NCI-H82 (cell line): Measurements from ENCODE around the gene CYSRT1.

Source experiments
- DNase-seq: peaks from one replicate; lab custom pipeline; 2025; lab: John Stamatoyannopoulos, UW

Gene CYSRT1

GRCh38 chr9:137227054-137227852 lies 2.3 kb downstream of the CYSRT1 start, which contains the start of gene RNF224:
Gene RNF224 (plus strand): TSS chr9:137227502. CDS start chr9:137228336, 834 bp downstream.
- peak; percentile 90 for DNase-seq

GRCh38 chr9:137227853-137228505 lies 3.0 kb downstream of the CYSRT1 start:
- DNase-seq: no peak

GRCh38 chr9:137228506-137228967 lies 3.6 kb downstream of the CYSRT1 start:
- DNase-seq: no peak

GRCh38 chr9:137228968-137229896 lies 4.3 kb downstream of the CYSRT1 start:
- no peak for DNase-seq

- DNase-seq: no peak
Measured at GRCh38 chr9:137229903-137230704, 5.1 kb downstream of the CYSRT1 start.

GRCh38 chr9:137230705-137231371 lies 5.9 kb downstream of the CYSRT1 start, which contains the start of gene SLC34A3:
Gene SLC34A3 (plus strand): TSS chr9:137230901. CDS start chr9:137231703, 802 bp downstream.
- DNase-seq: no peak

- no peak for DNase-seq
Measured at GRCh38 chr9:137231372-137232039, 6.5 kb downstream of the CYSRT1 start.

GRCh38 chr9:137232101-137232500 lies 7.1 kb downstream of the CYSRT1 start:
- DNase-seq: no peak

- DNase-seq: no peak
Measured at GRCh38 chr9:137232510-137232909, 7.5 kb downstream of the CYSRT1 start.

- no peak for DNase-seq
Measured at GRCh38 chr9:137233143-137233980, 8.4 kb downstream of the CYSRT1 start.

- peak; percentile 22 for DNase-seq
Measured at GRCh38 chr9:137234055-137234697, 9.2 kb downstream of the CYSRT1 start.

- no peak for DNase-seq
Measured at GRCh38 chr9:137234758-137235423, 9.9 kb downstream of the CYSRT1 start.

GRCh38 chr9:137235424-137236237 lies 10.7 kb downstream of the CYSRT1 start:
- DNase-seq: peak; percentile 34

- peak; percentile 95 for DNase-seq
Measured at GRCh38 chr9:137236238-137236935, 11.4 kb downstream of the CYSRT1 start.

- no peak for DNase-seq
Measured at GRCh38 chr9:137236936-137237421, 12.0 kb downstream of the CYSRT1 start.
